HG02970 (cell line): ENCODE measurements around the gene PTK7.

ENCODE experiments used
- ATAC-seq: cut with Tn5 transposase; IDR thresholded peaks from one replicate; pipeline ENCODE4 v1.9.1; 2021; ENCODE audit warnings: mild to moderate bottlenecking, moderate library complexity, moderate number of reproducible peaks; ENCODE audit not compliant: unreplicated experiment, low FRiP score

The PTK7 gene

GRCh38 chr6:43082806-43083655 is 6.9 kb downstream of the PTK7 start:
- no peak for ATAC-seq

- ATAC-seq, result no peak
Observed at GRCh38 chr6:43086022-43086658, 10.0 kb downstream of the PTK7 start.

- ATAC-seq, result no peak
Observed at GRCh38 chr6:43088654-43089056, 12.5 kb downstream of the PTK7 start.

- no peak for ATAC-seq
Observed at GRCh38 chr6:43089467-43089866, 13.4 kb downstream of the PTK7 start.

DNA sequence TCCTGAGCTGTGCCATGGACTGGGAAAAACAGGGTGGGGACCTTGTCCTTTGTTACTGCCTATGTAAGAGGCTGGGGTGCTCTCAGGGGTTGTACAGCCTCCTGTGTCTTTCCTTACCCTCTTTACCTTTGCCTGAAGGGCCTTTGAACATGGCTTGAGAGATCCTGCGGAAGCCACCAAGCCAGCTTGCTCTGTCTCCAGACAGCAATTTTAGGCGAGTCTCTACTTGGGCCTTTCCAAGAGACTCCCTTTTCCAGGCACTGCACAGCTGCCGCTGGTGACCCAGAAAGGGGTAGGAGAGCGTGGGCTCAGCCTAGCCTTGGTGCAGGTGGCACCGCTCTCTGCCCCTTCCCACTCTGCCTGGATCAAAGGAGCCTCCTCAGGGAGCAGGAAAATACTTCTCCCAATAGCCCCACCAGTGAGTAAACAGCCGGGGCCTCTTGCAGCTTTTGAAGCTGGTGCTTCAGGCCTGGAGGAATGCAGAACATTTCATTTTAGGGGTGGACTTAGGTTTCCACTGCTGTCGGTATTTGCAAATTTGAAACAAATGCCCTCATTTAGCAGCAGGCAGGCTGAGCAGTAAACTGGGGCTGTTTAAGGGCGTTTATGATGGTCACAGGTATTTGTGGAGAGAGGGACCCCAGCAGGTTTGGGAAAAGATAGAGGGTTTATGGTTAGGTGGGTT is 13.9 kb downstream of the PTK7 start:
- ATAC-seq, result no peak

DNA sequence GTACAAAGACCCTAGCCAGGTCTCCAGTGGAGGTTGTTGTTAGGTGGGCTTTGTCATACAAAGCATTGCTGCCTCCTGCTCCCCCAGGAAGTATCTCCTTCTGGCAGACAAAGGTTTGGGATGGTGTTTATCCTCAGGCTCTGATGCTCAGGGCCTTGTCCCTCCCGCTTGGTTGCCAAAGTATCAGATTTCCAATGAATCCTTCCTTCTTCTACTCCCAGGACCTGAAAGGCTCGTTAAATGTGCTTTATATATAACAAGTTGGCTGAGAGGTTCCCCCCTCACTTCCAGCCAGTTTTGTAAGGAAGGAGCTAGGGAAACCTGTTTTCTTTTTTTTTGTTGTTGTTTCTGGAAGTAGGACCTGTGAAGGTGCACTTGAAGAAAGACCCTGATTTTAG is 14.4 kb downstream of the PTK7 start:
- ATAC-seq, result no peak

- no peak for ATAC-seq
Observed at GRCh38 chr6:43091020-43091419, 14.9 kb downstream of the PTK7 start.

- no peak for ATAC-seq
Observed at GRCh38 chr6:43091436-43091991, 15.4 kb downstream of the PTK7 start.

GRCh38 chr6:43092635-43093034 is 16.5 kb downstream of the PTK7 start:
- no peak for ATAC-seq

GRCh38 chr6:43093436-43094289 is 17.5 kb downstream of the PTK7 start:
- ATAC-seq, result no peak

DNA sequence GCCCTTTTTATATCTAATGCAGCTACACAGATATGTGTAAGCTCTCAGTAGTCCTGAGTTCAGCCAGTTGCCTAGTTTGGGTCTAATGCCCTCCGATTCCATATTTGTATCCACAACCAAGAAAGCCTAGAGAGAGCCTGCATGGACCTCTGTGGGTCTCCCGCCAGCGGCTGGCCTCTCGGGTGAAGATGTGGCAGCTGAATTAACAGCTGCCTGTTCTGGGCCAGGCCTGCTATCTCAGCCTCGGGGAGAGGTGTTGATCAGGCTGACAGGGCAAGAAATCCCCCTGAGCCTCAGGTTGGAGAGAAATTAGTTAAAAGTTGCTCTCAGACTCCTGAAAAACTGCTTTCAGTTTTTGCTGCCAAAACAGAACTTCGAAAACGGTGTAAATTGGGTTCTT is 19.8 kb downstream of the PTK7 start:
- ATAC-seq, result no peak

DNA sequence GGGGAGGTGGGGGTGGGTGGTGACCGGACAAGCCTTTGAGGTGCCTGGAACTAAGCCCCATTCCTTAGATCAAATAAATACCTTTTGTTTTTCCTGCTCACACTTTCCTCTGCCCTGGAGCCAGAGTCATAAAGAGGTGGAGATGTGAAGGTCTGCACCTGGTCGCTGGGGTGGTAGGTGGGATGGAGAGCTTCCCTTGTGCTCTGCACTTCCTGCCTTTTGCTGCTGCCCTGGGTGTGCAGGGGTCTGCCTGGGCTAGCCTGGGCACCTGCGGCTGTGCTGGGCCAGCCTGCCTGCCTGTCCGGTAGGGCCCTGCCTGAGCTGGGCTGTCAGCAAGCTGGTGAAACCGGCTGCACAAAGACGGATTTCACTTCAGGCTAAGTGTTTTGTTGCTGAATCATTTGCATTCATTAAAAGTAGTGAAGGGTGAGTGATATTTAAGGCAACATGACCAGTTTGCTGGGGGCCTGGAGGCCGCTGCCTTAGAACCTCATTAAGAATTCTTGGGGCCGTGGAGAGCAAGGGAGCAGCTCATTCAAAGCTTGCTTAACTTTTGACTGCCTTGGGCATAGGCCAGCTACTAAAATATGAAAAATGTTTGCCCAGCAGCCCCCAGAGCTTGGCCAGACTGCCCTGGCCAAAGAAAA is 20.5 kb downstream of the PTK7 start:
- no peak for ATAC-seq

- no peak for ATAC-seq
Observed at GRCh38 chr6:43097098-43097489, 21.0 kb downstream of the PTK7 start.

DNA sequence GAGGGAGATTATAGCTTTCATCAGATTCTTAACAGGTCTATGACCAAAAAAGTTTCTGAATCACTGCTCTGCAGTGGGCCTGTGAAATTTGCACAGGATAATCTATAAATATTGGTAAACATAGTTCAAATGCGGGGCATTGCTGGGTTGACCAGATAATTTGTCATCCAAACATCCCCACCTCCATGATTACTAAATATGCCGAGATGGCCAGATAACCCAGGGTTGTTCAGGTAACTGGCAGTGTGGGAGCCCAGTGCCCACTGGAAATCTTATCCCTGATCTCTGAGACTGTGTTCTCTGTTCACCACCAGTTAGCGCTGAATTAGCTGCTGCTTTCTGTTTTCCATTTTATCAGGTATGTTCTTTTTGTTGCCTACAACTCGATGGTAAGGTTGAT is 21.4 kb downstream of the PTK7 start:
- no peak for ATAC-seq

- ATAC-seq, result no peak
Observed at GRCh38 chr6:43101497-43101896, 25.4 kb downstream of the PTK7 start.

DNA sequence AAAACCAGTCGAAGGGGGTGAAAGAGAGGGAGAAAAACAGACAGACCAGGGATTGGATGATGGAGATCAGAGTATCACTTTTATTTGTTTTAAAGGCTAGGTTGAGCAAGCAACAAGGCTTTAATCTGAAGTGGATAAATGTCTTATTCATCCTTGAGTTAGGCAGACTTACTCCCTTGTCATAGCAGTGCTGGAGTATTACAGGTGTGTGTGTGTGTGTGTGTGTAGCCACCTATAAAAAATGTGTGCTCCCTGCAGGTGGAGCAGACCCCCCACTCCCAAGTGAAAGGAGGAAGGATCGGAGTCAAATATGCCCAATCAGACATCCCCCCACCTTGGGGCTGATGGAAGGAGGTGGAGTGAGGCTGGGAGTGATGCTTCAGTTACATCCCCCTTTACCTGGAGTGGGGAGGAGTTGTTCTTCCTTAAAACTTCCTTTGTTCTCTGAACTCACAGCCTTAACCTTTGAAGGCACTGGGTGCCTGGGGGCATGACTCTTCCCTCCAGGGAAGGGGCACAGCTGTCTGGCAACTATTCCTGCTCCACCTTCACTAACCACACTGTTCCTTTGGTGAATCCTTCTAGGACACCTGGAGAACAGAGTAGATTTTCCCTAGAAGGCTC is 27.3 kb downstream of the PTK7 start:
- ATAC-seq, result no peak

DNA sequence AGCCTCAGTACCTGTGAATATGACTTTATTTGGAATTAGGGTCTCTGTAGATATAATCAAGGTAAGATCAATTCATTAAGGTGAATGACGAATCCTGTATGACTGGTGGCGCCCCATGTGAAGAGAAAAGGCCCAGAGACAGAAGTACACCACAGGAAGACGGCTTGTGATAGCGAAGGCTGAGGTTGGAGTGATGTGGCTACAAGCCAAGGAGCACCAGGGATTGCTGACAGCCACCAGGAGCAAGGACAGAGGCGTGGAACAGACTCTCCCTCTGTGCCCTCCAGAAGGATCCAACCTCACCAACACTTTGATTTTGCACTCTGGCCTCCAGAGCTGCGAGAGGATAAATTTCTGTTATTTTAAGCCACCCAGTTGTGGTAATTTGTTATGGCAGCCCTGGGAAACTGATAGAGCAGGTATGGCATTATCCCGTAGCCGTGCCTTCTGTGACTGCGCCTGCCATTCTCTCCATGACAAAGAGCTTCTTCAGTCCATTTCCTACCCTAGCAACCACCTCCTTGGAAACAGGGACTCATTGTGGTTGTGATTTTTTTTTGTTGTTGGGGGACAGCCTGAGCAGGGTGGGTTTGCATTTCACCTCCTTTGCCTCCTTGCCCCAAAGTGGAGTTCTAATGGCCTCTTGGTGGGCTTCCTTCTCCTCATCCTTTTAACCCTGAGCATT is 29.6 kb downstream of the PTK7 start:
- ATAC-seq, result no peak

GRCh38 chr6:43107344-43108062 is 31.4 kb downstream of the PTK7 start:
- no peak for ATAC-seq
